Parathyroid adenoma (tissue), 2 donors: ENCODE measurements around the gene TNFRSF13B.
A peak's percentile ranks its signal among the peaks of the same experiment; 100 is the strongest.

Source experiments
- H2AFZ ChIP-seq: fragments of 300-600 bp; sonication (generic); one replicate; pipeline ENCODE4 v1.7.0; 2017; ENCODE audit warnings: antibody characterized with exemption, mild to moderate bottlenecking
- H3K27ac ChIP-seq: fragments of 300-600 bp; sonication (generic); one replicate; pipeline ENCODE4 v1.7.0; 2017
- H3K27me3 ChIP-seq: fragments of 300-600 bp; sonication (generic); one replicate; pipeline ENCODE4 v1.7.0; 2017; ENCODE audit warnings: low read length; ENCODE audit not compliant: control insufficient read depth, insufficient read depth
- H3K36me3 ChIP-seq: fragments of 300-600 bp; sonication (generic); one replicate; pipeline ENCODE4 v1.7.0; 2017; ENCODE audit warnings: low read length; ENCODE audit not compliant: control insufficient read depth, insufficient read depth
- H3K4me1 ChIP-seq: fragments of 300-600 bp; sonication (generic); one replicate; pipeline ENCODE4 v1.7.0; 2017; ENCODE audit warnings: control low read depth
- H3K4me2 ChIP-seq: fragments of 300-600 bp; sonication (generic); one replicate; pipeline ENCODE4 v1.7.0; 2017; ENCODE audit warnings: low read length
- H3K4me3 ChIP-seq: fragments of 300-600 bp; sonication (generic); one replicate; pipeline ENCODE4 v1.7.0; 2017; ENCODE audit warnings: low read depth, low read length
- H3K79me2 ChIP-seq: fragments of 300-600 bp; sonication (generic); one replicate; pipeline ENCODE4 v1.7.0; 2017; ENCODE audit warnings: control low read depth
- H3K9ac ChIP-seq: fragments of 300-600 bp; sonication (generic); one replicate; pipeline ENCODE4 v1.7.0; 2017; ENCODE audit warnings: mild to moderate bottlenecking
- H3K9me3 ChIP-seq: fragments of 300-600 bp; sonication (generic); one replicate; pipeline ENCODE4 v1.7.0; 2017; ENCODE audit warnings: low read length; ENCODE audit not compliant: control insufficient read depth
- CTCF ChIP-seq: fragments of 300-600 bp; sonication (generic); IDR thresholded peaks from one replicate; pipeline ENCODE4 v1.7.0; 2017; ENCODE audit warnings: antibody characterized with exemption, mild to moderate bottlenecking
- donor health status: primary hyperparathyroidism.

Gene TNFRSF13B

GRCh38 chr17:16971458-16972338 lies at the start of gene TNFRSF13B:
TSS of gene TNFRSF13B (minus strand) at chr17:16972118. CDS start at chr17:16972075, 43 bp downstream.
- Histone ChIP-seq H3K27ac (no peak within 1 kb of the TSS), H3K27me3 (no peaks in the 10 kb centered on the region), H3K36me3 (no peaks in the 10 kb centered on the region), H3K79me2 (no peaks in the 10 kb centered on the region), H3K4me1 (no peaks in the 10 kb centered on the region), H3K4me3 (no peak within 1 kb of the TSS), H3K9ac (no peak within 1 kb of the TSS), H3K4me2 (no peak within 1 kb of the TSS), H3K9me3 (no peaks in the 10 kb centered on the region), H2AFZ (no peak within 1 kb of the TSS)
- TF ChIP-seq CTCF, result no peak

- no peaks in the 10 kb centered on the region for H3K9me3 ChIP-seq
- no peak overlapping the region for H3K4me3 ChIP-seq
- H3K27me3 ChIP-seq, result no peaks in the 10 kb centered on the region
- TF ChIP-seq CTCF, result no peak
- peaks cover 22% of the 10 kb centered on the region for H3K4me1 ChIP-seq
- H3K79me2 ChIP-seq, result no peaks in the 10 kb centered on the region
- no peak overlapping the region for H3K9ac ChIP-seq
- H2AFZ ChIP-seq, result no peak overlapping the region
- no peaks in the 10 kb centered on the region for H3K36me3 ChIP-seq
- H3K4me2 ChIP-seq, result no peak overlapping the region
- no peak overlapping the region for H3K27ac ChIP-seq
Measured at GRCh38 chr17:17021194-17021863, 49.4 kb upstream of the TNFRSF13B start.

- H3K79me2 ChIP-seq, result no peaks in the 10 kb centered on the region
- no peak overlapping the region for H3K27ac ChIP-seq
- TF ChIP-seq CTCF, result no peak
- H3K36me3 ChIP-seq, result no peaks in the 10 kb centered on the region
- no peak overlapping the region for H3K4me3 ChIP-seq
- peaks cover 22% of the 10 kb centered on the region for H3K4me1 ChIP-seq
- no peak overlapping the region for H3K4me2 ChIP-seq
- H3K9me3 ChIP-seq, result no peaks in the 10 kb centered on the region
- H3K27me3 ChIP-seq, result no peaks in the 10 kb centered on the region
- no peak overlapping the region for H2AFZ ChIP-seq
- H3K9ac ChIP-seq, result no peak overlapping the region
Measured at GRCh38 chr17:17020821-17021193, 48.9 kb upstream of the TNFRSF13B start.

- peaks cover 24% of the 10 kb centered on the region for H3K4me1 ChIP-seq
- no peaks in the 10 kb centered on the region for H3K36me3 ChIP-seq
- no peaks in the 10 kb centered on the region for H3K27me3 ChIP-seq
- no peaks in the 10 kb centered on the region for H3K9me3 ChIP-seq
- no peak for TF ChIP-seq CTCF
- H3K27ac ChIP-seq, result no peak overlapping the region
- no peak overlapping the region for H3K9ac ChIP-seq
- peak overlapping the region; percentile 41 for H2AFZ ChIP-seq
- no peaks in the 10 kb centered on the region for H3K79me2 ChIP-seq
- no peak overlapping the region for H3K4me2 ChIP-seq
- H3K4me3 ChIP-seq, result no peak overlapping the region
Measured at GRCh38 chr17:17019891-17020456, 48.1 kb upstream of the TNFRSF13B start.
